ENCODE data around the gene RGL1. TPM values are rescaled to one million over a fixed set of nuclear protein-coding genes. Genes with fewer than 3 reads are reported as not detected.
A peak's percentile ranks its signal among the peaks of the same experiment; 100 is the strongest.

The RGL1 gene
- total and polyA plus RNA-seq, 3 donors from 2014 or later = 34.3 to 58.2 (median 41.5) TPM

DNA sequence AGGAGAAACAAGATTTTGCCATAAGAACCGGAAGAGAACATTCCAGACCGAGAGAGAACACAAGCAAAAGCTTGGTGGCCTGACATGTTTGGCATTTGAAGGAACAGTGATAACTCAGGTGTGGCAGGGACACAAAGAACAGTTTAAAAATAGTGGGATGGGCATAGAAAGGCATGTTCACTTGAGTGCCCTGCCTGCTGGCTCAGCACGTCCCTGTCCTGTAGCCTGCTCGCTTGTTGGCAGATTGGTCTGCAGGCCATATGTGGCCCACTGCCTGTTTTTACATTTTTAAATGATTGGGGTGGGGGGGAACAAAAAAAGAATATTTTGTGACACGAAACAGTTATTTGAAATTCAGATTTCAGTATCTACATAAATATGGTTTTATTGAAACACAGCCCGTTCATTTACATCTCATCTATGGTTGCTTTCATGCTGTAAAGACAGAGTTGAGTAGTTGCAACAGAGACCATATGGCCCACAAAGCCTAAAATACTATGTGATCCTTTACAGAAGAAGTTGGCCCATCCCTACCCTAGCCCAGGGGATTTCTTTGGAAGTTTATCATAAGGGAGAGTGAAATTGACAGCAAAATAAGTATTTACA lies 100.7 kb downstream of the RGL1 start:
- Histone ChIP-seq H3K27me3 (no peaks in the 10 kb centered on the region), H3K9me3 (no peaks in the 10 kb centered on the region), H3K4me1 (no peaks in the 10 kb centered on the region), H3K4me3 (no peak overlapping the region), H3K27ac (peak overlapping the region in 1 of 2 donors; percentile 52), H3K36me3 (ENCODE audit: low read depth, missing control alignments) (peaks cover 6% of the 10 kb centered on the region)
- no peak for DNase-seq
- WGBS, 2 donors = 86% methylated on average over 6 of the region's 6 CpGs
- intact Hi-C loops (cut with DNase I; ENCODE audit: low total_unique reads) = no loop called here
- TF ChIP-seq POLR2A (IDR thresholded peaks at IDR 0.05) = no peak
- TF ChIP-seq, protein P1, sequence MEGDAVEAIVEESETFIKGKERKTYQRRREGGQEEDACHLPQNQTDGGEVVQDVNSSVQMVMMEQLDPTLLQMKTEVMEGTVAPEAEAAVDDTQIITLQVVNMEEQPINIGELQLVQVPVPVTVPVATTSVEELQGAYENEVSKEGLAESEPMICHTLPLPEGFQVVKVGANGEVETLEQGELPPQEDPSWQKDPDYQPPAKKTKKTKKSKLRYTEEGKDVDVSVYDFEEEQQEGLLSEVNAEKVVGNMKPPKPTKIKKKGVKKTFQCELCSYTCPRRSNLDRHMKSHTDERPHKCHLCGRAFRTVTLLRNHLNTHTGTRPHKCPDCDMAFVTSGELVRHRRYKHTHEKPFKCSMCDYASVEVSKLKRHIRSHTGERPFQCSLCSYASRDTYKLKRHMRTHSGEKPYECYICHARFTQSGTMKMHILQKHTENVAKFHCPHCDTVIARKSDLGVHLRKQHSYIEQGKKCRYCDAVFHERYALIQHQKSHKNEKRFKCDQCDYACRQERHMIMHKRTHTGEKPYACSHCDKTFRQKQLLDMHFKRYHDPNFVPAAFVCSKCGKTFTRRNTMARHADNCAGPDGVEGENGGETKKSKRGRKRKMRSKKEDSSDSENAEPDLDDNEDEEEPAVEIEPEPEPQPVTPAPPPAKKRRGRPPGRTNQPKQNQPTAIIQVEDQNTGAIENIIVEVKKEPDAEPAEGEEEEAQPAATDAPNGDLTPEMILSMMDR (IDR thresholded peaks at IDR 0.05) = no peak

DNA sequence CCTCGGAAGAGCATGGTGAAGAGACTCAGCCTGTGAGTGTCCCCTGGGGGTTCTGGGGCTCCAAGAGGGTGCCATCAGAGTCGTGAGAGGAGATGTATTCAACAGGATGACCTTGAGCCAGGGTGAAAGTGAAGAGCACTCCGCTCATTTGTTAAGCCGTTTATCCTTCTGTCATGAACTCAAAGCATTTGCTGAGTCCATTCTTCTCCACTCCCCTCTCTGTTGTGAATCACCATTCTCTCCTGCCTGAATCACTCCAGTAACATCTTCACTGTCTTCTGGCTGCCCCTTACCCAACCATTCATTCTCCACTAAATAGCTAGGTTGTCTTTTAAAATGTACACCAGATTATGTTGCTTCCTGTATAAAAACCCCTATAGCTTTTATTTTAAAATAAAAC lies 102.2 kb downstream of the RGL1 start:
- WGBS, 2 donors = 69 to 73% methylated on average over 4 of the region's 4 CpGs
- intact Hi-C loops (cut with DNase I; ENCODE audit: low total_unique reads) = no loop called here
- DNase-seq = no peak
- Histone ChIP-seq H3K27ac (peak overlapping the region in 1 of 2 donors; percentile 60), H3K36me3 (ENCODE audit: low read depth, missing control alignments) (peaks cover 6% of the 10 kb centered on the region), H3K27me3 (no peaks in the 10 kb centered on the region), H3K9me3 (no peaks in the 10 kb centered on the region), H3K4me3 (no peak overlapping the region), H3K4me1 (peaks cover 3% of the 10 kb centered on the region)
- TF ChIP-seq POLR2A (IDR thresholded peaks at IDR 0.05) = no peak
- TF ChIP-seq, protein P1 (IDR thresholded peaks at IDR 0.05) = no peak

- Histone ChIP-seq H3K27me3 (no peaks in the 10 kb centered on the region), H3K9me3 (no peaks in the 10 kb centered on the region), H3K4me3 (no peak overlapping the region), H3K4me1 (peaks cover 3% of the 10 kb centered on the region), H3K27ac (peak overlapping the region in 1 of 2 donors; percentile 29), H3K36me3 (ENCODE audit: low read depth, missing control alignments) (peaks cover 6% of the 10 kb centered on the region)
- TF ChIP-seq, protein P1 (IDR thresholded peaks at IDR 0.05) = no peak
- no peak for TF ChIP-seq POLR2A (IDR thresholded peaks at IDR 0.05)
- 73 to 74% methylated on average over 4 of the region's 4 CpGs for WGBS, 2 donors
- peak; percentile 73 for DNase-seq
- intact Hi-C loops (cut with DNase I; ENCODE audit: low total_unique reads) = no loop called here
Observed at GRCh38 chr1:183908079-183908478, 103.2 kb downstream of the RGL1 start.

DNA sequence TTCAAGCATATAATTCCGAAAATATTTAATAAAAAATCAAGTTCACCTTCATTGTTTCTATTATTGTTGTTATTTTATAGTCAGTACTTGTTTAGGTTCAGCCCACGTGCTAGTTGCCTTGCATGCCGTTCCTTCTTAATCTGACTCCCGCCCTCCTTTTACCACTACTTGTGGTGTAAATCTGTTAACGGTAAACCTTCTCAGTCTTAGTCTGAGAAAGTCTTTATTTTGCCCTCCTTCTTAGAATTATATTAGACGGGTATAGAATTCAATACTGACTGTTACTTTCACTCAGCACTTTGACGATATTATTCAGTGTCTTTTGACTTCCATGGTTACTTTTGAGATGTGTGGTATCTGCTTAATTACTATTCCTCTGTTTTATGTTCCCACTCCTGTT lies 104.8 kb downstream of the RGL1 start:
- Histone ChIP-seq H3K4me3 (no peak overlapping the region), H3K27ac (peak overlapping the region in 1 of 2 donors; percentile 62), H3K36me3 (ENCODE audit: low read depth, missing control alignments) (peaks cover 6% of the 10 kb centered on the region), H3K27me3 (no peaks in the 10 kb centered on the region), H3K4me1 (peaks cover 3% of the 10 kb centered on the region), H3K9me3 (no peaks in the 10 kb centered on the region)
- intact Hi-C loops (cut with DNase I; ENCODE audit: low total_unique reads) = loop anchor here (10.0 kb wide), 1 partner anchor 255 kb away; the partner anchor contains the start of gene APOBEC4
- WGBS, 2 donors = 88 to 89% methylated on average over 7 of the region's 7 CpGs
- no peak for DNase-seq
- no peak for TF ChIP-seq POLR2A (IDR thresholded peaks at IDR 0.05)
- TF ChIP-seq, protein P1 (IDR thresholded peaks at IDR 0.05) = no peak

- Histone ChIP-seq H3K27ac (peak overlapping the region; percentile 4 to 62), H3K4me1 (peaks cover 10% of the 10 kb centered on the region), H3K27me3 (no peaks in the 10 kb centered on the region), H3K4me3 (no peak overlapping the region), H3K36me3 (ENCODE audit: low read depth, missing control alignments) (peaks cover 6% of the 10 kb centered on the region), H3K9me3 (no peaks in the 10 kb centered on the region)
- DNase-seq = no peak
- TF ChIP-seq, protein P1 (IDR thresholded peaks at IDR 0.05) = no peak
- TF ChIP-seq POLR2A (IDR thresholded peaks at IDR 0.05) = no peak
- 67 to 68% methylated on average over 4 of the region's 4 CpGs for WGBS, 2 donors
- intact Hi-C loops (cut with DNase I; ENCODE audit: low total_unique reads) = loop anchor here (10.0 kb wide), 1 partner anchor 256 kb away; the partner anchor contains the start of gene APOBEC4
Observed at GRCh38 chr1:183910845-183911244, 105.9 kb downstream of the RGL1 start.
